ENCODE results near the gene FARP2. TPM values are rescaled to one million over a fixed set of nuclear protein-coding genes. Genes with fewer than 3 reads are reported as not detected.

Gene FARP2
- total RNA-seq, 1 experiment from 2014 or later = 49.3 TPM

DNA sequence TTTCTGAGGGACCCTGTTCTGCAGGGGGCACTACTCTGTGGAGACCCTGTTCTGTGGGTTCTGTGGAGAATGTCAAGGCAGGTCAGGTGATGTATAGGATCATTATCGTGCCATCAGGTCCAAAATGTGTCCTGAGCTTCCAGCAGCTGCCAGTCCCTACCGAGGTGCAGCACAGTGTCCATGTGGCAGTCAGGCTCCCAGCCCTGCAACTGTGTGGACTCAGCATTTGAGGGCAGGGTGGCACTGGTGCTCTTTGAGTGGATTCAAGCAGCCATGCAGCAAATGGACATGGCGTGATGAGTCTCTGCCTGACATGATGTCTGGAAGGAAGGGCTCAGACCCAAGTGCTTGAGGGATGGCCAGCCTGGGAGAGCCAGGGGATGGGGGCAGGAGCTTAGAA lies 117.3 kb downstream of the FARP2 start:
- ChIA-PET POLR2A (no interaction called here), RAD21 (ENCODE audit: low non-redundant PET in 1 of 2, low total read pairs in 2 of 2, uncharacterized antibody in 2 of 2, unreplicated experiment in 2 of 2) (no interaction called here), CTCF (no interaction called here)
- Histone ChIP-seq H3K9me2 (ENCODE audit: insufficient read depth) (no peaks in the 10 kb centered on the region), H3K9ac (ENCODE audit: low read length) (no peak overlapping the region), H3K27ac (ENCODE audit: low read depth, low read length) (no peak overlapping the region), H3K4me1 (ENCODE audit: control insufficient read depth in 1 of 2, insufficient read depth in 2 of 2, low read length in 2 of 2) (no peaks in the 10 kb centered on the region), H3K9me3 (ENCODE audit: control insufficient read depth in 1 of 2, insufficient read depth in 1 of 2, low read depth in 1 of 2, low read length in 2 of 2) (no peaks in the 10 kb centered on the region), H3K79me2 (ENCODE audit: insufficient read depth, low read length) (no peaks in the 10 kb centered on the region), H3K4me2 (ENCODE audit: low read length) (no peak overlapping the region), H3K27me3 (ENCODE audit: insufficient read depth, low read length) (0 out of 2 replicates have a peak, but pooled peaks cover 4% of the 10 kb centered on the region), H3K36me3 (ENCODE audit: control insufficient read depth in 1 of 2, insufficient read depth in 2 of 2, low read length in 2 of 2) (no peaks in the 10 kb centered on the region), H4K20me1 (ENCODE audit: insufficient read depth) (no peaks in the 10 kb centered on the region), H2AFZ (ENCODE audit: low read depth, low read length, poor library complexity, severe bottlenecking) (no peak overlapping the region), H3K4me3 (replicated peaks in 1 of 2; ENCODE audit: low read depth in 1 of 2, low read length in 2 of 2) (no peak overlapping the region)
- no peak for DNase-seq (ENCODE audit: low read depth, low spot score)
- no peak for ATAC-seq
- no TSS peak for BruUV-seq (replicated peaks)
- TF ChIP-seq, protein P1, sequence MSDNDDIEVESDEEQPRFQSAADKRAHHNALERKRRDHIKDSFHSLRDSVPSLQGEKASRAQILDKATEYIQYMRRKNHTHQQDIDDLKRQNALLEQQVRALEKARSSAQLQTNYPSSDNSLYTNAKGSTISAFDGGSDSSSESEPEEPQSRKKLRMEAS (IDR thresholded peaks at IDR 0.05) = no peak
- TF ChIP-seq CBX3 (IDR thresholded peaks at IDR 0.05; ENCODE audit: low read depth) (no peak), RAD21 (IDR thresholded peaks at IDR 0.05; ENCODE audit: low read depth) (no peak)
- intact Hi-C loops (cut with micrococcal nuclease) = no loop called here

DNA sequence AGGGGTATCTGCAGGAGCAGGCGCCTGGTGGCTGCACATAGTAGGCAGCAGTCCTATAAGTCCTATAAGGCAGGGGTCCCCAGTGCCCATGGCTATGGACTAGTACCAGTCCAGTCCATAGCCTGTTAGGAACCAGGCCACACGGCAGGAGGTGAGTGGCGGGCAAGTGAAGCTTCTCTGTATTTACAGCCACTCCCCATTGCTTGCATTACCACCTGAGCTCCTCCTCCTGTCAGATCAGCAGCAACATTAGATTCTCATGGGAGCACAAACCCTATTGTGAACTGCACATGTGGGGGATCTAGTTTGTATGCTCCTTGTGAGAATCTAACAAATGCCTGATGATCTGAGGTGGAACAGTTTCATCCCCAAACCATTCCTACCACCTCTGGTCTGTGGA lies 119.2 kb downstream of the FARP2 start:
- H4K20me1 ChIP-seq (ENCODE audit: insufficient read depth) = no peaks in the 10 kb centered on the region
- no TSS peak for BruUV-seq (replicated peaks)
- POLR2A ChIA-PET = no interaction called here
- H3K4me3 ChIP-seq (replicated peaks in 1 of 2; ENCODE audit: low read depth in 1 of 2, low read length in 2 of 2) = no peak overlapping the region
- ATAC-seq (no peak), DNase-seq (ENCODE audit: low read depth, low spot score) (no peak)
- no peaks in the 10 kb centered on the region for H3K9me2 ChIP-seq (ENCODE audit: insufficient read depth)
- no peak for TF ChIP-seq FOSL1 (IDR thresholded peaks at IDR 0.05; ENCODE audit: low read depth)
- TF ChIP-seq SIN3A (IDR thresholded peaks at IDR 0.05; ENCODE audit: low read depth) = no peak
- no peak for TF ChIP-seq CEBPB (IDR thresholded peaks at IDR 0.05; ENCODE audit: low read depth)
- TF ChIP-seq, protein P2, sequence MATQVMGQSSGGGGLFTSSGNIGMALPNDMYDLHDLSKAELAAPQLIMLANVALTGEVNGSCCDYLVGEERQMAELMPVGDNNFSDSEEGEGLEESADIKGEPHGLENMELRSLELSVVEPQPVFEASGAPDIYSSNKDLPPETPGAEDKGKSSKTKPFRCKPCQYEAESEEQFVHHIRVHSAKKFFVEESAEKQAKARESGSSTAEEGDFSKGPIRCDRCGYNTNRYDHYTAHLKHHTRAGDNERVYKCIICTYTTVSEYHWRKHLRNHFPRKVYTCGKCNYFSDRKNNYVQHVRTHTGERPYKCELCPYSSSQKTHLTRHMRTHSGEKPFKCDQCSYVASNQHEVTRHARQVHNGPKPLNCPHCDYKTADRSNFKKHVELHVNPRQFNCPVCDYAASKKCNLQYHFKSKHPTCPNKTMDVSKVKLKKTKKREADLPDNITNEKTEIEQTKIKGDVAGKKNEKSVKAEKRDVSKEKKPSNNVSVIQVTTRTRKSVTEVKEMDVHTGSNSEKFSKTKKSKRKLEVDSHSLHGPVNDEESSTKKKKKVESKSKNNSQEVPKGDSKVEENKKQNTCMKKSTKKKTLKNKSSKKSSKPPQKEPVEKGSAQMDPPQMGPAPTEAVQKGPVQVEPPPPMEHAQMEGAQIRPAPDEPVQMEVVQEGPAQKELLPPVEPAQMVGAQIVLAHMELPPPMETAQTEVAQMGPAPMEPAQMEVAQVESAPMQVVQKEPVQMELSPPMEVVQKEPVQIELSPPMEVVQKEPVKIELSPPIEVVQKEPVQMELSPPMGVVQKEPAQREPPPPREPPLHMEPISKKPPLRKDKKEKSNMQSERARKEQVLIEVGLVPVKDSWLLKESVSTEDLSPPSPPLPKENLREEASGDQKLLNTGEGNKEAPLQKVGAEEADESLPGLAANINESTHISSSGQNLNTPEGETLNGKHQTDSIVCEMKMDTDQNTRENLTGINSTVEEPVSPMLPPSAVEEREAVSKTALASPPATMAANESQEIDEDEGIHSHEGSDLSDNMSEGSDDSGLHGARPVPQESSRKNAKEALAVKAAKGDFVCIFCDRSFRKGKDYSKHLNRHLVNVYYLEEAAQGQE (IDR thresholded peaks at IDR 0.05; ENCODE audit: low read depth) = no peak
- TF ChIP-seq, protein P3, sequence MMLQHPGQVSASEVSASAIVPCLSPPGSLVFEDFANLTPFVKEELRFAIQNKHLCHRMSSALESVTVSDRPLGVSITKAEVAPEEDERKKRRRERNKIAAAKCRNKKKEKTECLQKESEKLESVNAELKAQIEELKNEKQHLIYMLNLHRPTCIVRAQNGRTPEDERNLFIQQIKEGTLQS (IDR thresholded peaks at IDR 0.05) = no peak
- no peak for TF ChIP-seq ZFX (IDR thresholded peaks at IDR 0.05)
- TF ChIP-seq EZH2 (IDR thresholded peaks at IDR 0.05) = no peak
- no peak for TF ChIP-seq EGR1 (IDR thresholded peaks at IDR 0.05; ENCODE audit: low read depth)
- TF ChIP-seq JUND (IDR thresholded peaks at IDR 0.05) = no peak
- TF ChIP-seq TCF7L2 (IDR thresholded peaks at IDR 0.05; ENCODE audit: borderline replicate concordance, extremely low read depth, insufficient read depth, insufficient read length) = no peak
- no peak for TF ChIP-seq YY1 (IDR thresholded peaks at IDR 0.05; ENCODE audit: extremely low read depth, insufficient replicate concordance, low read depth, low read length)
- TF ChIP-seq EZH2phosphoT487 (IDR thresholded peaks at IDR 0.05; ENCODE audit: borderline replicate concordance) = no peak
- TF ChIP-seq SRF (IDR thresholded peaks at IDR 0.05; ENCODE audit: low read depth) = no peak
- TF ChIP-seq ELF1 (IDR thresholded peaks at IDR 0.05; ENCODE audit: borderline replicate concordance, low read depth) = no peak
- TF ChIP-seq POLR2AphosphoS5 (IDR thresholded peaks at IDR 0.05; ENCODE audit: low read depth, low read length) = no peak
- no peak for TF ChIP-seq POLR2A (IDR thresholded peaks at IDR 0.05; ENCODE audit: borderline replicate concordance, extremely low read depth, insufficient read depth, insufficient read length)
- TF ChIP-seq RAD21 (IDR thresholded peaks at IDR 0.05; ENCODE audit: low read depth) = no peak
- H2AFZ ChIP-seq (ENCODE audit: low read depth, low read length, poor library complexity, severe bottlenecking) = no peak overlapping the region
- no peaks in the 10 kb centered on the region for H3K9me3 ChIP-seq (ENCODE audit: control insufficient read depth in 1 of 2, insufficient read depth in 1 of 2, low read depth in 1 of 2, low read length in 2 of 2)
- RAD21 ChIA-PET (ENCODE audit: low non-redundant PET in 1 of 2, low total read pairs in 2 of 2, uncharacterized antibody in 2 of 2, unreplicated experiment in 2 of 2) = no interaction called here
- no peaks in the 10 kb centered on the region for H3K36me3 ChIP-seq (ENCODE audit: control insufficient read depth in 1 of 2, insufficient read depth in 2 of 2, low read length in 2 of 2)
- no peak overlapping the region for H3K9ac ChIP-seq (ENCODE audit: low read length)
- CTCF ChIA-PET = no interaction called here
- H3K27me3 ChIP-seq (ENCODE audit: insufficient read depth, low read length) = 0 out of 2 replicates have a peak, but pooled peaks cover 4% of the 10 kb centered on the region
- H3K27ac ChIP-seq (ENCODE audit: low read depth, low read length) = no peak overlapping the region
- no peaks in the 10 kb centered on the region for H3K79me2 ChIP-seq (ENCODE audit: insufficient read depth, low read length)
- intact Hi-C loops (cut with micrococcal nuclease) = no loop called here
- H3K4me2 ChIP-seq (ENCODE audit: low read length) = no peak overlapping the region
- H3K4me1 ChIP-seq (ENCODE audit: control insufficient read depth in 1 of 2, insufficient read depth in 2 of 2, low read length in 2 of 2) = no peaks in the 10 kb centered on the region

Measured in HCT116 (cell line).